ENCODE results near the gene PEX14. TPM values are rescaled to one million over a fixed set of nuclear protein-coding genes. Genes with fewer than 3 reads are reported as not detected.

Gene PEX14
- total and polyA plus RNA-seq, 9 donors, result 11.7 to 16.8 (median 15.1) TPM

DNA sequence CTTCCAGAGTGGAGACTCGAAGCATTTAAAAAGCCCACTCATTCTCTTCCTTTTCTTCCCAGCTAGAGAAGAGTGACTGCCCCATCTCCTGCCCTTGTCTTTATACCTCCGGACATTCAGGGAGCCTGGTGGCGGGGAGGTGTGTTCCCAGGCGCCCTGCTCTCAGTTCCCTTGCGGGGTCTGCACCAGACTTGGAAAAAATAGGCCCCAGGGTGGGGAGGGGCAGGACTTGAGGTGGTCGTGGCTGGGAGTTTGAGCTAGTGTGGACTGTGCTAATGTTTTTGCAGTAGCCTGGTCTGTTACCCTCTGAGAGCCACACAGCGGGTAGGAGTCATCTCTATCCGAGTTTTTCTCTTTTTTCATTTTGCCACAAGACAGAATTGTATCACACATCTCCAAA lies 139.1 kb downstream of the PEX14 start:
- Histone ChIP-seq H3K4me1 (ENCODE audit: control insufficient read depth, insufficient read depth, low read length) (no peaks in the 10 kb centered on the region), H3K27ac (ENCODE audit: low read length) (no peak overlapping the region), H3K4me3 (ENCODE audit: low read length) (no peak overlapping the region), H3K9me3 (replicated peaks; ENCODE audit: control insufficient read depth, low read depth, low read length) (no peaks in the 10 kb centered on the region), H3K27me3 (ENCODE audit: control insufficient read depth, insufficient read depth, low read length) (no peaks in the 10 kb centered on the region), H3K36me3 (ENCODE audit: control insufficient read depth, insufficient read depth, low read length) (peaks cover 7% of the 10 kb centered on the region)
- no peak for DNase-seq
- 100% methylated on average over 2 of the region's 8 CpGs for WGBS (ENCODE audit: insufficient coverage)

DNA sequence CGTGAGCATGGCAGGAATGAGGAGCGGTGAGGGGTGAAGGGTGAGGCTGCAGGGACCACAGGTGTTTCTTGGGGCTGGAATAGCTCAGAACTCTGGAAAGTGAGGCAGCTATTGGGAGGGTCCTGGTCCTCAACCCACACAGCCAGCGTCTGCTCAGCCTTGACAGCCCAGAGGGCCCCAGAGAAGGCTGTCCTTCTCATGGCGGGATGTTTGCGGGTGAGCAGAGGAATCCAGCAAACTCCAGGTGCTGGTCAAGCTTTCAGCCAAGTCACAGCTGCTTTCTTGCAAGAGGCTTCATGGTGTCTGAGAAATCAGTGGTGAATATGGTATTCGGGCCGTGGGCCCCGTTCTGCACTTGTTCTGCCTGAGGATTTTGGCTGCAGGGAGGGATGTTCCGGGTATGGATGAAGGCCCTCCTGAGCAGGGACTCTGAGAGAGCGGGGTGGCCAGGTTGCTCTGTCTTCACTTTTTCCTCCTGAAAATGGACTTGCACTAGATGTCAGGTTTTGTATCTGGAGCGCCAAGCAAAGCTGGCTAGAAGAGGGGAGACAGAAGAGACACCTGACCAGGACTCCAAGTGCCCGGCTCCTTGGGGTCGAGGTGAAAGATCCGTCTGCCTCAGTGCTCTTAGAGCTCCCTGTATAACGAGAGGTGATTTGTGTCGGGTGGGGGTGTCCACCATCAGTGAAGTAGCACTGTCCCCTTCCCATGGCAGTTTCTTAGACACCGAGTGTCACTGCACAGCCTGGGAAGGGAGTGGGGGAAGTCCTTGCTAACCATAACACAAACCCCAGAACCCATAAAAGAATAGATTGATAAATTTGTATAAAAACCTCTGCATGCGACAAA lies 139.9 kb downstream of the PEX14 start:
- H3K36me3 ChIP-seq (ENCODE audit: control insufficient read depth, insufficient read depth, low read length), result peaks cover 8% of the 10 kb centered on the region
- 59% methylated on average over 10 of the region's 18 CpGs for WGBS (ENCODE audit: insufficient coverage)

DNA sequence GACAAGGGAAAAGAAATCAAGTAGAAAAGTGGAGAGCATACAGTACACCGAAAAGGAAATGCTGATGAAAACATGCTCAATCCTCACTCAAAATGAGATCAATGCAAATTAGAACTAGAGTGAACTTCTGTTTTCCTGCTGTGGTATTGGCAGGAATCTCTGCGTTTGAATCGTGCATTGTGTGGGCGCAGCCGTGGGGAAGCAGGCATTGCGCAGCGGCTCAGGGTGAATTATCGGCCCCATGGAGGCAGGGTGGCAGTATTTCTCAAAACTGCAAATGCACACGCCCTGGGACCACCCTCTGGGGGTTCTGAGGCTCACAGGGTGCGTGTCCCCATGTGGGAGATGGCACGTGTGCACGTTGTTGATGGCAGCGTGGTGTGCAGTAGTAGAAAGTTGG lies 140.6 kb downstream of the PEX14 start:
- WGBS (ENCODE audit: insufficient coverage), result 80% methylated on average over 12 of the region's 13 CpGs
- no peak for DNase-seq
- H3K27ac ChIP-seq (ENCODE audit: low read length), result no peak overlapping the region
- no peaks in the 10 kb centered on the region for H3K27me3 ChIP-seq (ENCODE audit: control insufficient read depth, insufficient read depth, low read length)
- no peaks in the 10 kb centered on the region for H3K4me1 ChIP-seq (ENCODE audit: control insufficient read depth, insufficient read depth, low read length)
- no peaks in the 10 kb centered on the region for H3K9me3 ChIP-seq (replicated peaks; ENCODE audit: control insufficient read depth, low read depth, low read length)
- no peak overlapping the region for H3K4me3 ChIP-seq (ENCODE audit: low read length)
- H3K36me3 ChIP-seq (ENCODE audit: control insufficient read depth, insufficient read depth, low read length), result peaks cover 8% of the 10 kb centered on the region

More for the DNA sequence above, 139.9 kb downstream of the PEX14 start:
- no peaks in the 10 kb centered on the region for H3K4me1 ChIP-seq (ENCODE audit: control insufficient read depth, insufficient read depth, low read length)
- H3K27ac ChIP-seq (ENCODE audit: low read length), result no peak overlapping the region
- no peaks in the 10 kb centered on the region for H3K27me3 ChIP-seq (ENCODE audit: control insufficient read depth, insufficient read depth, low read length)
- no peaks in the 10 kb centered on the region for H3K9me3 ChIP-seq (replicated peaks; ENCODE audit: control insufficient read depth, low read depth, low read length)
- H3K4me3 ChIP-seq (ENCODE audit: low read length), result no peak overlapping the region
- no peak for DNase-seq

DNA sequence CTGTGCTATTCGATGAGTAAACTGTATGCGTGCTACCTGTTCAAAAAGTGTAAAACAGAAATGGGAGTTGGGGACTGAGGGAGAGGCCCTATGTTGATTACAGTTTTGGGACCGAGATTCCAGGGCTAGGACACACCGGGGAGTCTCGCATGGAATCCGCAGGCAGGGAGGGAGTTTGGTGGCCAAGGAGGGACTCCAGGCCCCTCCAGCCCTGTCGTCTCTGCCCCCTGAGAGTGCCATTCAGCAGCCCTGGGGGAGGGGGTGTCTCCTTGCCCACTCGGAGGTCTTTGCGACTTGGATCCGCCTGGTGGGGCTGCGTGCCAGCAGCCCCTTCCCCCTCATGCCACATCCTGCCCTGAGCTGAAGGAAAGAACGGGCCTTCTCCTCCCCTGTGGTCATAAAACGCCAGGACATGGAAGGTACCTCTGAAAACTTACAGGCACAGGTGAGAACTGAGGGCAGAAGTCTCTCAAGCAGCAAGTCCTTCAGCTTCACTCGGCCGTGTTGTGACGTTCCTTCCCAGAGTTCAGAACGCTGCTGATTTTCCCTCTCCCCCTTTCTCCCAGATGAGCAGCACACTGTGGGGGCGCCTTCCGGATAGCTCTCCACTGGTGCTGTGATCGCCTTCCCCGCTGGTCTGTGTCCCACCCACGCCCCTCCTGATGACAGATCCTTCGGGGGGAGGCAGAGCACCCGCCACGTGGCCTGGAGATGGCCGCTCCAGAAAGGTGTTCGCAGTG lies 141.4 kb downstream of the PEX14 start:
- Histone ChIP-seq H3K4me1 (ENCODE audit: control insufficient read depth, insufficient read depth, low read length) (no peaks in the 10 kb centered on the region), H3K9me3 (replicated peaks; ENCODE audit: control insufficient read depth, low read depth, low read length) (no peaks in the 10 kb centered on the region), H3K36me3 (ENCODE audit: control insufficient read depth, insufficient read depth, low read length) (peaks cover 8% of the 10 kb centered on the region), H3K27ac (ENCODE audit: low read length) (no peak overlapping the region), H3K4me3 (ENCODE audit: low read length) (no peak overlapping the region), H3K27me3 (ENCODE audit: control insufficient read depth, insufficient read depth, low read length) (no peaks in the 10 kb centered on the region)
- DNase-seq, result no peak
- 81% methylated on average over 25 of the region's 27 CpGs for WGBS (ENCODE audit: insufficient coverage)

DNA sequence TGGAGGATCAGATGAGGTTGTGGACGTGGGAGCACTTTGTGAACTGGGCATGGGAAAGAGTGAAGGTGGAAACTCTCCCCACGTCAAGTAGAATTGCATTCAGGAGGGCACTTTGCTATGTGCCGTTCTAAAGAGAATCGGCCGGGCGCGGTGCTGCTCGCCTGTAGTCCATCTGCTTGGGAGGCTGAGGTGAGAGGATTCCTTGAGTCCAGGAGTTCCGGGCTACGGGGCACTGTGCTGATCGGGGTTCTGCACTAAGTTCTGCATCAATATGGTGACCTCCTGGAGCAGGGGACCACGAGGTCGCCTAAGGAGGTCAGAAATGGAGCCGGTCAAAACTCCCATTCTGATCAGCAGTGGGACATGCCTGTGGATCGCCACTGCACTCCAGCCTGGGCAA lies 141.9 kb downstream of the PEX14 start:
- H3K4me1 ChIP-seq (ENCODE audit: control insufficient read depth, insufficient read depth, low read length), result no peaks in the 10 kb centered on the region
- H3K36me3 ChIP-seq (ENCODE audit: control insufficient read depth, insufficient read depth, low read length), result peaks cover 9% of the 10 kb centered on the region
- DNase-seq, result no peak
- no peak overlapping the region for H3K4me3 ChIP-seq (ENCODE audit: low read length)
- no peaks in the 10 kb centered on the region for H3K27me3 ChIP-seq (ENCODE audit: control insufficient read depth, insufficient read depth, low read length)
- H3K27ac ChIP-seq (ENCODE audit: low read length), result no peak overlapping the region
- 95% methylated on average over 14 of the region's 15 CpGs for WGBS (ENCODE audit: insufficient coverage)
- H3K9me3 ChIP-seq (replicated peaks; ENCODE audit: control insufficient read depth, low read depth, low read length), result no peaks in the 10 kb centered on the region

DNA sequence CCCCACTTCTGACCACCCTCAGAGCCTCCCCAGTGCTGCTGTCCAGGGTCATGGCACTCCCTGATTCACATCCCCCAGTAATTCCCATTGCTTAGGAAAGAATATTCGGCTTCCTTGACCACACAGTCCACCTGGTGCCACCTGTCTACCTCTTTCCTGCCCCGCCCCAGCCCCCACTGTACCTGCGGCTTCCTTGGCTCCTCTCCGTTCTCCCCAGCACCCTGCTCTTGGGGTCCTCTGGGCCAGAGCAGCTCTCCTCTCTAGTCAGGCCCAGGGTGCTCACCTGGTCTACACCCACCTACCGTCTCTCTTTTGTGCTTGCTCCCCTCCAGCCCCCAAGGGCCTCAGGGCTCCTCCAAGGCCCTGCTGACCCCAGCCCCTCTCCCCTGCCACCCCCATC lies 142.6 kb downstream of the PEX14 start:
- DNase-seq, result no peak
- WGBS (ENCODE audit: insufficient coverage), result 95% methylated on average over 5 of the region's 5 CpGs
- H3K9me3 ChIP-seq (replicated peaks; ENCODE audit: control insufficient read depth, low read depth, low read length), result no peaks in the 10 kb centered on the region
- H3K27ac ChIP-seq (ENCODE audit: low read length), result no peak overlapping the region
- H3K36me3 ChIP-seq (ENCODE audit: control insufficient read depth, insufficient read depth, low read length), result peaks cover 14% of the 10 kb centered on the region
- H3K4me1 ChIP-seq (ENCODE audit: control insufficient read depth, insufficient read depth, low read length), result no peaks in the 10 kb centered on the region
- H3K27me3 ChIP-seq (ENCODE audit: control insufficient read depth, insufficient read depth, low read length), result no peaks in the 10 kb centered on the region
- no peak overlapping the region for H3K4me3 ChIP-seq (ENCODE audit: low read length)

DNA sequence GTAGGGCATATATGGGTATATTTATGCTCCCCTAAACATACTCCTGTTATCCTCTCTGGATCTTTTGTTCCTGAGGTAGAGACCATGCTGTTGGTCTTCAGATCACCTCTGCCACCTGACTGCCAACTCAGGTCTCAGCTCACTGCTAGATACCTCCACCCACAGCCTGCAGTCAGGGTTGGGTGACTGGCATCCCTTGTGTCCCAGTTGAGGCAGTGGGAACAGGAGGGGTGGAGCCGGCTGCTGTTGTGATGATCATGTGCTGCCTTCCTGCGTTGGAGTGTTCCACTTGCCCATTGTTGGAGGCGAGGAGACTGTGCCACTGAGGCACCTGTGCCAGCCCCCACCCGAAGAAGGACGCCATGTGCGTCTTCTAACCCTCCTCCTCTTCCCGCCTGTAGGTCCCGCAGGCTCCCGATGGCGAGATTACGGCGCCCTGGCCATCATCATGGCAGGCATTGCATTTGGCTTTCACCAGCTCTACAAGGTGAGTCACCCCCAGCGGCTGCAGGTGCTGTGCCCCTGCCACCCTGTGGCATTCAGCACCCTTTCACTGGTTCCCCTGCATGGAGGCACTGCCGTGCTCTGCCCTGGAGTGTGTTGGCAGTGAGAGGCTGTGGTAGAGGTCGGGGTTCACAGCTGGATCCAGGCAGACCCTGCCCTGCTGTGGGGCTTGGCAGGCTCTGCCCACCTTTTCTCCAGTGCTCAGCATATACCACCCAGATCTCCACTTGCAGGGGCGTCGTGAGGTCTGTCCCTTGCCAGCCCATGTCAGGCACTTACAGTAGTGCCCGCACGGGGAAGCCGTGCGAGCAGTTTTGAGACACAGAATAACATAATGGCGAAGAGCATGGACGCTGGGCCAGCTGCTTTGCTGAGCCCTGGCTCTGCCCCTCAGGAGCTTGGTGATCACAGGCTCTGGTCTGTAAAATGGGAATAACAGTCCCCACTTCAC lies 143.5 kb downstream of the PEX14 start:
- H3K36me3 ChIP-seq (ENCODE audit: control insufficient read depth, insufficient read depth, low read length), result peaks cover 16% of the 10 kb centered on the region
- H3K9me3 ChIP-seq (replicated peaks; ENCODE audit: control insufficient read depth, low read depth, low read length), result no peaks in the 10 kb centered on the region
- no peak overlapping the region for H3K4me3 ChIP-seq (ENCODE audit: low read length)
- WGBS (ENCODE audit: insufficient coverage), result 93% methylated on average over 21 of the region's 23 CpGs
- H3K27ac ChIP-seq (ENCODE audit: low read length), result no peak overlapping the region
- DNase-seq, result no peak
- no peaks in the 10 kb centered on the region for H3K27me3 ChIP-seq (ENCODE audit: control insufficient read depth, insufficient read depth, low read length)
- no peaks in the 10 kb centered on the region for H3K4me1 ChIP-seq (ENCODE audit: control insufficient read depth, insufficient read depth, low read length)

DNA sequence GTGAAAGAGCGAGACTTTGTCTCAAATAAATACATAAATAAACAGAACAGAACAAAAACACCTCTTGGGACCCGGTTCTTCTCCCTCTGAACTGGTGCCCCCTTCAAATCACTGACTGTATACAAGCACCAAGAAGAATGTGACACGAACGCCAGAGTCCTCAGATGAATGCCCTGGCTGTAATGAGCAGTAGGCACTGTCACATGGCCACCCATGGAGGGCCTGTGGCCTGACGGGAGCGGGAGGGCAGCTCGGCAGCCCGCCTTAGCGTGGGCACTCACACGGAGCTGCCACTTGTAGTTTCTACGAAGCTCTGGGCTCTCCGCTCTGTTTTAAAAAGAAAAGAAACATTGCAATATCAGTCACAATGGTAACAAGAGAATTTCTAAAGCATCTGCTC lies 146.0 kb downstream of the PEX14 start:
- Histone ChIP-seq H3K27me3 (ENCODE audit: control insufficient read depth, insufficient read depth, low read length) (no peaks in the 10 kb centered on the region), H3K36me3 (ENCODE audit: control insufficient read depth, insufficient read depth, low read length) (peaks cover 25% of the 10 kb centered on the region), H3K9me3 (replicated peaks; ENCODE audit: control insufficient read depth, low read depth, low read length) (no peaks in the 10 kb centered on the region), H3K4me1 (ENCODE audit: control insufficient read depth, insufficient read depth, low read length) (peaks cover 7% of the 10 kb centered on the region), H3K4me3 (ENCODE audit: low read length) (no peak overlapping the region), H3K27ac (ENCODE audit: low read length) (no peak overlapping the region)
- WGBS (ENCODE audit: insufficient coverage), result 89% methylated on average over 8 of the region's 12 CpGs
- DNase-seq, result no peak

DNA sequence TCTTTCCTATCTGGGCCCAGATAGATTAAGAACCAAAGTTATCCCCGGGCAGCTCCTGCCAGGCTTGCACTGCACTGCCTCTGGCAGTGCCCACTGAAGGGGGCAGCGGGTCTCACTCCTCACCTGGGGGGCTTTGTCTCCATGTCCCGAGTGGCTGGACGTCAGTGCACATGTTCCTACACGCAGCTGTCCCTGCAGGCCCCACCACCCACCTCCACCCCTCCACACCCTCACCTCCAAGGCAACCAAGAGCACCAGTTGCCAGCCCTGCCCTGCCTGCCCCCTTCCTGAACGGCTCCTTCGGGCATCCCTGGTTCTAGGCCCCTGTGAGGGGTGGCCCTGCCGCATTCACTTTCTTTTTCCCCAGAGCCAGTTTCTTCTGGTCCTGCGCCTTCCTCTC lies 147.2 kb downstream of the PEX14 start:
- Histone ChIP-seq H3K27me3 (ENCODE audit: control insufficient read depth, insufficient read depth, low read length) (no peaks in the 10 kb centered on the region), H3K36me3 (ENCODE audit: control insufficient read depth, insufficient read depth, low read length) (peaks cover 25% of the 10 kb centered on the region), H3K27ac (ENCODE audit: low read length) (no peak overlapping the region), H3K9me3 (replicated peaks; ENCODE audit: control insufficient read depth, low read depth, low read length) (no peaks in the 10 kb centered on the region), H3K4me3 (ENCODE audit: low read length) (no peak overlapping the region), H3K4me1 (ENCODE audit: control insufficient read depth, insufficient read depth, low read length) (peaks cover 17% of the 10 kb centered on the region)
- no peak for DNase-seq
- 93% methylated on average over 6 of the region's 9 CpGs for WGBS (ENCODE audit: insufficient coverage)
